B cell (primary cell): ENCODE data around the gene BTD. TPM values are rescaled to one million over a fixed set of nuclear protein-coding genes. Genes with fewer than 3 reads are reported as not detected.

Experiments
- ATAC-seq: fragments of 200-7000 bp; cut with Tn5 transposase; one replicate; pipeline ENCODE4 v1.10.0; 2021; ENCODE audit warnings: low read depth, mild to moderate bottlenecking, moderate number of reproducible peaks, moderate library complexity
- CTCF ChIA-PET: fragments of 350-600 bp; sonication (Branson Sonifier 250); formaldehyde crosslinking; loops from one replicate; lab custom pipeline; 2021; ENCODE audit warnings: antibody characterized with exemption, inconsistent platforms; lab: Charles Lee
- POLR2A ChIA-PET: fragments of 350-600 bp; sonication (Branson Sonifier 250); formaldehyde crosslinking; loops from one replicate; lab custom pipeline; 2021; ENCODE audit warnings: antibody characterized with exemption; lab: Charles Lee
- DNase-seq: peaks from one replicate; pipeline ENCODE4 v3.0.0; 2013
- H2AFZ ChIP-seq: 2 replicates; pipeline ENCODE4 v1.6.1; 2012; ENCODE audit warnings: mild to moderate bottlenecking, low read depth, low read length; ENCODE audit not compliant: insufficient read depth, poor library complexity, severe bottlenecking
- H3K27ac ChIP-seq, 2 donors: 1 replicate in 1 of 2; 2 replicates in 1 of 2; pipeline ENCODE4 v1.5.1; 2012 to 2013; ENCODE audit warnings: low read length in 2 of 2, mild to moderate bottlenecking in 2 of 2, moderate library complexity in 1 of 2
- H3K27me3 ChIP-seq, 4 experiments: fragments of 200-600 bp in 1 of 4; sonication (generic) in 1 of 4; replicated peaks in 1 of 4; 1 replicate in 2 of 4; 2 replicates in 2 of 4; pipeline versions ENCODE4 v1.6.1 to v1.7.0; 2013 to 2016; ENCODE audit warnings: low read length in 3 of 4, mild to moderate bottlenecking in 2 of 4, mixed read lengths in 1 of 4, moderate library complexity in 1 of 4; ENCODE audit not compliant: insufficient read depth in 4 of 4, control insufficient read depth in 3 of 4; ENCODE audit errors: control extremely low read depth in 1 of 4
- H3K36me3 ChIP-seq, 2 experiments: replicated peaks in 1 of 2; 1 replicate in 1 of 2; 2 replicates in 1 of 2; pipeline versions ENCODE4 v1.6.1 to v1.7.1; 2013; ENCODE audit warnings: low read length in 1 of 2; ENCODE audit not compliant: insufficient read depth in 2 of 2, control insufficient read depth in 1 of 2; ENCODE audit errors: control extremely low read depth in 1 of 2, extremely low read depth in 1 of 2
- H3K4me1 ChIP-seq, 2 donors: fragments of 200-600 bp in 1 of 2; sonication (generic) in 1 of 2; 1 replicate in 1 of 2; 2 replicates in 1 of 2; pipeline versions ENCODE4 v1.5.1 to v1.6.1; 2013 to 2017; ENCODE audit warnings: low read length in 2 of 2; ENCODE audit not compliant: control insufficient read depth in 2 of 2, insufficient read depth in 2 of 2
- H3K4me2 ChIP-seq: replicated peaks from 2 replicates; pipeline ENCODE3; 2012; ENCODE audit warnings: mild to moderate bottlenecking, low read depth, low read length; ENCODE audit not compliant: poor library complexity, severe bottlenecking
- H3K4me3 ChIP-seq, 5 experiments: fragments of 200-600 bp in 1 of 5; sonication (generic) in 1 of 5; 1 replicate in 3 of 5; 2 replicates in 2 of 5; pipeline versions ENCODE4 v1.5.1 to v1.7.0; 2011 to 2016; ENCODE audit warnings: low read length in 4 of 5, mild to moderate bottlenecking in 4 of 5, low read depth in 2 of 5, control low read depth in 1 of 5, moderate library complexity in 1 of 5; ENCODE audit not compliant: insufficient read depth in 1 of 5; ENCODE audit errors: control extremely low read depth in 1 of 5, extremely low read depth in 1 of 5
- H3K79me2 ChIP-seq: fragments of 200-600 bp; sonication (generic); one replicate; pipeline ENCODE4 v1.6.0; 2016; ENCODE audit warnings: low read length; ENCODE audit not compliant: control insufficient read depth, insufficient read depth
- H3K9ac ChIP-seq: fragments of 200-600 bp; sonication (generic); 2 replicates; pipeline ENCODE4 v1.6.1; 2017; ENCODE audit warnings: mild to moderate bottlenecking, low read length, moderate library complexity
- H3K9me3 ChIP-seq, 3 donors: one replicate each; pipeline versions ENCODE4 v1.6.1 to v1.7.1; 2013; ENCODE audit warnings: low read length in 2 of 3; ENCODE audit not compliant: control insufficient read depth in 2 of 3, insufficient read depth in 1 of 3; ENCODE audit errors: control extremely low read depth in 1 of 3
- H4K20me1 ChIP-seq: 2 replicates; pipeline ENCODE4 v1.6.0; 2012; ENCODE audit warnings: mild to moderate bottlenecking, low read length; ENCODE audit not compliant: insufficient read depth, control insufficient read depth, poor library complexity, severe bottlenecking
- H3K27ac Mint-ChIP-seq: one replicate; pipeline ENCODE4 v1.8.0; 2021; ENCODE audit warnings: mixed read lengths
- H3K27me3 Mint-ChIP-seq: one replicate; pipeline ENCODE4 v1.8.0; 2021; ENCODE audit warnings: mixed read lengths
- H3K4me1 Mint-ChIP-seq: one replicate; pipeline ENCODE4 v1.8.0; 2021; ENCODE audit warnings: mixed read lengths
- H3K4me3 Mint-ChIP-seq: one replicate; pipeline ENCODE4 v1.8.0; 2021; ENCODE audit warnings: mixed read lengths
- H3K9me3 Mint-ChIP-seq: one replicate; pipeline ENCODE4 v1.8.0; 2022; ENCODE audit warnings: mixed read lengths; ENCODE audit not compliant: insufficient read depth
- EZH2 ChIP-seq: IDR thresholded peaks from 2 replicates; pipeline ENCODE4 v1.6.1; 2012; ENCODE audit warnings: borderline replicate concordance, low read depth, mild to moderate bottlenecking, moderate library complexity, low read length; ENCODE audit not compliant: insufficient read depth, poor library complexity, severe bottlenecking
- WGBS: methylation state at CpG from one replicate; pipeline ENCODE4 v1.1.5; 2013; ENCODE audit warnings: missing lambda C conversion rate; ENCODE audit not compliant: insufficient coverage; 5-methylcytosine and 5-hydroxymethylcytosine counted together
- intact Hi-C: fragments of 100-400 bp; cut with micrococcal nuclease; formaldehyde crosslinking; loops from one replicate; pipeline ENCODE4 v1.10.0; 2022
- polyA plus RNA-seq: library from polyadenylated mRNA; depleted of rRNA; stranded (reverse); fragments of >200 nt; gene quantifications from 2 replicates; pipeline ENCODE4 v1.2.3, GENCODE V29; 2012
- total RNA-seq, 2 donors: library from RNA; stranded (reverse); fragments of 120-200 nt in 1 of 2; gene quantifications; 1 replicate in 1 of 2; 2 replicates in 1 of 2; pipeline versions ENCODE4 v1.2.3 to v1.2.4, GENCODE V29; 2013 to 2022
- TF ChIP-seq, protein P1 (sequence below): fragments of 200-600 bp; IDR thresholded peaks from one replicate; pipeline ENCODE4 v1.8.0; 2022; ENCODE audit warnings: antibody characterized with exemption, mild to moderate bottlenecking

Gene BTD
- total and polyA plus RNA-seq, 2 donors (not counting 1 experiment from before 2014, with no cell fraction given), result 8.2 to 25.3 TPM

DNA sequence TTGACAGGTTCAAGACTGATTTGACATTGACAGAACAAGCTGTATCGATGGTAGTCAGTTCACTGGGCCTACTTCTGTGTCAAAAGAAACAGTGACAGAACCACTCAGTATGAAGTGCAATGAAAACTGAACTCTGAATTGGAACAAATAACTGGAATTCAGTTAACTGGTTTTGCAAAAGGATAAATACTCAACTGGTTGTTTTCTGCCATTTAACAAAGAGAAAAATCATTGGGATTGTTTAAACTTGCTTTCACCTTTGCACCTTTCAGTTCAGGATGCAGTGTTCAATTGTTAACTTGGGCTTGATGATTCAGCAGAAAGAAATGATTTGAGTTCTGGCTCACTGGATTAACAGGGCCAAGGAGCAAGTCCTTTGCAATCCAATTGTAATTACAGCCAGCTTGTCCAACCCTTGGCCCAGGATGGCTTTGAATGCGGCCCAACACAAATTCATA is 4.9 kb downstream of the BTD start:
- no peaks in the 10 kb centered on the region for H3K27me3 Mint-ChIP-seq
- WGBS, result 100% methylated on average over 1 of the region's 2 CpGs
- Histone ChIP-seq H3K9me3 (no peaks in the 10 kb centered on the region), H3K4me3 (no peak overlapping the region), H3K4me2 (no peak overlapping the region), H3K27ac (no peak overlapping the region), H3K27me3 (no peaks in the 10 kb centered on the region), H2AFZ (no peak overlapping the region), H3K79me2 (peaks cover 20% of the 10 kb centered on the region), H3K4me1 (peaks cover 6 to 7% of the 10 kb centered on the region in 2 donors), H3K36me3 (no peaks in the 10 kb centered on the region), H3K9ac (no peak overlapping the region), H4K20me1 (no peaks in the 10 kb centered on the region)
- DNase-seq (no peak), ATAC-seq (no peak)
- intact Hi-C loops, result loop anchor here (10.0 kb wide), 1 partner anchor 1482 kb away; the partner anchor contains the start of genes CHCHD4 and TMEM43
- no peak overlapping the region for H3K27ac Mint-ChIP-seq
- ChIA-PET CTCF (no interaction called here), POLR2A (interaction anchor here (0.6 to 0.7 kb wide), 3 partner anchors 50 to 284 kb away, joined by 3 to 6 read pairs (median 3); no protein-coding TSS in a partner anchor)
- TF ChIP-seq, protein P1, sequence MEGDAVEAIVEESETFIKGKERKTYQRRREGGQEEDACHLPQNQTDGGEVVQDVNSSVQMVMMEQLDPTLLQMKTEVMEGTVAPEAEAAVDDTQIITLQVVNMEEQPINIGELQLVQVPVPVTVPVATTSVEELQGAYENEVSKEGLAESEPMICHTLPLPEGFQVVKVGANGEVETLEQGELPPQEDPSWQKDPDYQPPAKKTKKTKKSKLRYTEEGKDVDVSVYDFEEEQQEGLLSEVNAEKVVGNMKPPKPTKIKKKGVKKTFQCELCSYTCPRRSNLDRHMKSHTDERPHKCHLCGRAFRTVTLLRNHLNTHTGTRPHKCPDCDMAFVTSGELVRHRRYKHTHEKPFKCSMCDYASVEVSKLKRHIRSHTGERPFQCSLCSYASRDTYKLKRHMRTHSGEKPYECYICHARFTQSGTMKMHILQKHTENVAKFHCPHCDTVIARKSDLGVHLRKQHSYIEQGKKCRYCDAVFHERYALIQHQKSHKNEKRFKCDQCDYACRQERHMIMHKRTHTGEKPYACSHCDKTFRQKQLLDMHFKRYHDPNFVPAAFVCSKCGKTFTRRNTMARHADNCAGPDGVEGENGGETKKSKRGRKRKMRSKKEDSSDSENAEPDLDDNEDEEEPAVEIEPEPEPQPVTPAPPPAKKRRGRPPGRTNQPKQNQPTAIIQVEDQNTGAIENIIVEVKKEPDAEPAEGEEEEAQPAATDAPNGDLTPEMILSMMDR, result no peak
- no peak for TF ChIP-seq EZH2
- H3K4me1 Mint-ChIP-seq, result peaks cover 10% of the 10 kb centered on the region
- H3K4me3 Mint-ChIP-seq, result no peak overlapping the region
- no peaks in the 10 kb centered on the region for H3K9me3 Mint-ChIP-seq

DNA sequence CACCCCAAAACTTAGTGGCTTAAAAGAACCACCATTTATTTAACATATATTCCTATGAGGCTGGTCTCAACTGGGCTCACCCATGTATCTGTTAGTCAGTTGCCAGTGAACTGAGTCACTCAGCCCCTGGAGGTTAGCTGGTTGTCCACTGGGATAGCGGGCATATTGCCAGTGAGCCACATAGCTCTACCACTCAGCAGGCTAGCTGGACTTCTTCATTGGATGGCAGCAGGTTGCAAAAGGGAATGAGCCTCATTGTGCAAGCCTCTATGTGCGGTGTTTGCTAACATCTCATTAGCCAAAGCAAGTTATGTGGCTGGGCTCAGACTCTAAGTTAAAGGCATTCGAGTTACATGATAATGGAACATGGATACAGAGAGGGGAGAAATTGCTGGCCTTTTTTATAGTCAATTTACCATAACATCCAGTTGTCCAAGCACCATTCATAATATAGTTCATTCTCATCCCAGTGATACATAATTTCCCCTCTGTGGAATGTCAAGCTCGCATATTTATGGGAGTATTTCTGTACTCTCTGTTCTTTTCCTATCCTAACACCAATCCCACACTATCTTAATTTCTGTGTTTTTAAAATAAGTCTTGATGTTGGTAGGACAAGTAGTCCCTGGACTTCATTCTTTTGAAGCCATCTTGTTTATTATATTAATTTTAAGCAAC is 8.7 kb downstream of the BTD start:
- DNase-seq (no peak), ATAC-seq (no peak)
- 100% methylated on average over 2 of the region's 4 CpGs for WGBS
- Histone ChIP-seq H3K9me3 (no peaks in the 10 kb centered on the region), H3K27me3 (no peaks in the 10 kb centered on the region), H3K36me3 (no peaks in the 10 kb centered on the region), H2AFZ (no peak overlapping the region), H3K4me3 (no peak overlapping the region), H4K20me1 (no peaks in the 10 kb centered on the region), H3K27ac (no peak overlapping the region), H3K4me1 (no peaks in the 10 kb centered on the region), H3K79me2 (peaks cover 21% of the 10 kb centered on the region), H3K4me2 (no peak overlapping the region), H3K9ac (no peak overlapping the region)
- no peak for TF ChIP-seq EZH2
- TF ChIP-seq, protein P1, result no peak
- ChIA-PET POLR2A (interaction anchor here (1.1 kb wide), 1 partner anchor 941 kb away, joined by 3 read pairs; no protein-coding TSS in a partner anchor), CTCF (no interaction called here)
- no peaks in the 10 kb centered on the region for H3K4me1 Mint-ChIP-seq
- no peak overlapping the region for H3K27ac Mint-ChIP-seq
- no peaks in the 10 kb centered on the region for H3K9me3 Mint-ChIP-seq
- intact Hi-C loops, result no loop called here
- no peaks in the 10 kb centered on the region for H3K27me3 Mint-ChIP-seq
- H3K4me3 Mint-ChIP-seq, result no peak overlapping the region
